GM12873 (cell line): ENCODE results near the gene USHBP1.

Source experiments
- TF ChIP-seq, protein P1 (sequence below): IDR thresholded peaks from 2 replicates; pipeline ENCODE4 v1.5.1; 2012; ENCODE audit warnings: low read depth, mild to moderate bottlenecking, moderate library complexity, low read length, control low read depth; ENCODE audit not compliant: insufficient read depth; ENCODE audit errors: missing control alignments

The USHBP1 gene

DNA sequence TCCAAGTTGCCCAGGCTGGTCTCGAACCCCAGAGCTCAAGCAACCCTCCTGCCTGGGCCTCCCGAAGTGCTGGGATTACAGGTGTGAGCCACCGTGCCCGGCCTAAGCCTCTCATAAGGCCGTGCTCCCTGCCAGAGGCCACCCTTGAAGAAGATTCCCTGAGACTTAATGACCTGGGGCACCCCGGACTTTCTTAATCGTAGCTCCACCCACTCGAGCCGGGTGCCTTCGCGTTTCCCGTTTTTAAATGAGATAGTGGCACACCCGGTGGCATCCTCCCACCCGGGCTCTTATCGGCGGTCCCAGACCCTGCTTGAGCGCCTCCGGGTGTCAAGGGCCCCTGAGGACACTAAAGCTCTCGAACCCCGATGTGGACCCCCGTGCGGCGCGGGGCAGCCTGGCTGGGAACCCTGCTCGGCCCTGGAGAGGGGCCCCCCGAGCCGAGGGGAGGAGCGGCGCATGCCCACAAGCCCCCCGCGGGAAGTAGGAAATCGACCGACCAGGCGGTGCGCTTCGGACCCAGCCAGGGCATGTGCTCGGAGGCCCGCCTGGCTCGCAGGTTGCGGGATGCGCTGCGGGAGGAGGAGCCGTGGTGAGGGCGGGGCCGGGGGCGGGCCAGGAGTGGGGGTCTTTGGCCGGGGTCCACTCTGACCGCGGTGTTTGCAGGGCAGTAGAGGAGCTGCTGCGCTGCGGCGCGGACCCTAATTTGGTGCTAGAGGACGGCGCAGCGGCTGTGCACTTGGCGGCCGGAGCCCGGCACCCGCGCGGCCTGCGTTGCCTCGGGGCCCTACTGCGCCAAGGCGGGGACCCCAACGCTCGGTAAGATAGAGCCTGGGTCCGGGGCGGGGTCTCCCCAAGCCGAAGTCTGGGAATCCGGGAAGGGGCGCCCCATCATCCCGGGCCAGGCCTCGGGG is 17.1 kb upstream of the USHBP1 start, which contains the start of gene ANKLE1:
Gene ANKLE1 (plus strand): TSS at position 511 of the 914 bp plus-strand sequence. CDS start 20 bp downstream, at position 531.
- TF ChIP-seq, protein P1, sequence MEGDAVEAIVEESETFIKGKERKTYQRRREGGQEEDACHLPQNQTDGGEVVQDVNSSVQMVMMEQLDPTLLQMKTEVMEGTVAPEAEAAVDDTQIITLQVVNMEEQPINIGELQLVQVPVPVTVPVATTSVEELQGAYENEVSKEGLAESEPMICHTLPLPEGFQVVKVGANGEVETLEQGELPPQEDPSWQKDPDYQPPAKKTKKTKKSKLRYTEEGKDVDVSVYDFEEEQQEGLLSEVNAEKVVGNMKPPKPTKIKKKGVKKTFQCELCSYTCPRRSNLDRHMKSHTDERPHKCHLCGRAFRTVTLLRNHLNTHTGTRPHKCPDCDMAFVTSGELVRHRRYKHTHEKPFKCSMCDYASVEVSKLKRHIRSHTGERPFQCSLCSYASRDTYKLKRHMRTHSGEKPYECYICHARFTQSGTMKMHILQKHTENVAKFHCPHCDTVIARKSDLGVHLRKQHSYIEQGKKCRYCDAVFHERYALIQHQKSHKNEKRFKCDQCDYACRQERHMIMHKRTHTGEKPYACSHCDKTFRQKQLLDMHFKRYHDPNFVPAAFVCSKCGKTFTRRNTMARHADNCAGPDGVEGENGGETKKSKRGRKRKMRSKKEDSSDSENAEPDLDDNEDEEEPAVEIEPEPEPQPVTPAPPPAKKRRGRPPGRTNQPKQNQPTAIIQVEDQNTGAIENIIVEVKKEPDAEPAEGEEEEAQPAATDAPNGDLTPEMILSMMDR: no peak

DNA sequence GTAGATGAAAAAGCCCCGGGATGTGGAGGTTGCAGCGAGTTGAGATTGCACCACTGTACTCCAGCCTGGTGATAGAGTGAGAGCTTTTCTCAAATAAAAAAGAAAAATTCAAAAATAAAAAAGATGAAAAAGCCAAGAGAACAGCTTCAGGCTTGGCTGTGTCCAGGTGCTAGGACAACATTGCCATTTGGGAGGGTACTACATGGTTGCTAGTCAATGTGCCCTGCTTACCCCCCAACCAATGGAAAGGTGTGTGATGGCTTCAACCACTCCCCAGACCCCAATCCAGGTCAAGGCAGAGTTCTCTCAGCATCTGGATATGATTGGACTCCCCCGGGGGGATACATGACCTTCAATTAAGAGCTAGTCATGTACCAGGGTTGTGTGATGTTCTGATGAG is 14.9 kb upstream of the USHBP1 start:
- TF ChIP-seq, protein P1: no peak

DNA sequence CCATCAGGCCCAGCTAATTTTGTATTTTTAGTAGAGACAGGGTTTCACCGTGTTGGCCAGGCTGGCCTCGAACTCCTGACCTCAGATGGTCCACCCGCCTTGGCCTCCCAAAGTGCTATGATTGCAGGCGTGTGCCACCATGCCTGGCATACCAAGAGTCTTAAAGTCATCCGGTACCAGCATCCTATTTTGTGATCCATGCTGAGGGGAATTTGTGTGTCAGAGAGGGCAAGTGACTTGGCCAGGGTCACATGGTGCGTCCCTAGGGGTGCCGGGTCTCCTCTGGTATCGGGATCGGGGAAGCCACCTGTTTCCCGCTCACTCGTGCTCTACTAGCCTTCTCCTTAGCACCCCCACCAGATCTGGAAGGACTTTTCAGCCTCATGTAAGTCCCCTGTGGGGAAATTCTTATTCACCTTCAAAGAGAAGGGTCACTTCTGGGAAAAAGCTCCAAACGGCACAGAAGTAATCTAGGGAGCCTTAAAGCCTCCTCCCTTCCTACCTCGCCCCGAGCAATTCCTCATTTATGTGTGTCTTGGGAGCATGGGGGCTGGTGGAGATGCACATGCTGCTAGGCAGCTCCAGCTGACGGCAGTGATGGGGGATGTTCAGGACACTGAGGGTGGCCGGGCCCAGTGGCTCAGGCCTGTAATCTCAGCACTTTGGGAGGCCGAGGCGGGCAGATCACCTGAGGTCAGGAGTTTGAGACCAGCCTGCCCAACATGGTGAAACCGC is 11.1 kb upstream of the USHBP1 start:
- TF ChIP-seq, protein P1: no peak

DNA sequence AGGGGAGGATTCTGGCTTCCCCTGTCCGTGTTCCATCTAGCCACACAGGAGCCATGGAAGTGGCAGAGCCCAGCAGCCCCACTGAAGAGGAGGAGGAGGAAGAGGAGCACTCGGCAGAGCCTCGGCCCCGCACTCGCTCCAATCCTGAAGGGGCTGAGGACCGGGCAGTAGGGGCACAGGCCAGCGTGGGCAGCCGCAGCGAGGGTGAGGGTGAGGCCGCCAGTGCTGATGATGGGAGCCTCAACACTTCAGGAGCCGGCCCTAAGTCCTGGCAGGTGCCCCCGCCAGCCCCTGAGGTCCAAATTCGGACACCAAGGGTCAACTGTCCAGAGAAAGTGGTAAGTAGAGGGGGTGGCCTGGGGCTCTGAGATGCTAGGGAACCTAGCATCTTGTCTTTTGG is 4.2 kb upstream of the USHBP1 start:
- TF ChIP-seq, protein P1: no peak

DNA sequence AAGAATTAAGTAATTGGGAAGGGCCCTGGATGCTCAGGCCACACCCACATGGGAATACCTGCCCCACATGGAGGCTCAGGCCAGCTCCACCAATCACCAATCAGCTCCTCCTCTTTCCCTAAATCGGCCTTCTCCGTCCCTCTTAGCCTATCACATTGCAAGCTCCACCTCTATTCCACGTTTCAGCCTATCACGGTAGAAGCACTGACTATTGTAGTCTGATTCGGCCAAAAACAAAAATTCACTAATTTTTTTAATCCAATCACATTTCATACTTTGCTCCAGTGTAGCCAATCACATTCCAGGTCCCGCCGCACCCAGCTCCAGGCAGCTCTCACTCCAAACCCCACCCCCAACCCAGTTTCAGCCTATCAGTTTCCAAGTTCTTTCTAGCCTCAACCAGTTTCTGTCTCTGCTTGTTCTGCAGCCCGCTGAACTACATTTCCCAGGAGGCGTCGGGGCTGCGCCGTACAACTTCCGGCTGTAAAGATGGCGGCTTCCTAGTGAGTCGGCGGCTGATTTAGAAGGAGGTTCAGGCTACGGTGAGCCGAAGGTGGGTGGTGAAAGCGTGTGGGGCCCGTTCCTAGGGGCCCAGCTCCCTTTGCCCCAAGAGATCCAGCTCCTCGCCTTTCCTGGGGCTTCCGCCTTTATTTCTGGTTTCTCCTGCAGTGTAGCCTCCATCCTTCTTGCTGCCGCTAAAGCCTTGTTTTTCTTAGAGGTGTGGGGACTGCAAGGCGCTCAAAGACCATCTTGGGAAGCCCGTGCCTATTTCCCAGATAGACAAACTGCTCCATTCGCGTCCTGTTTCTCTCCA is 2.6 kb upstream of the USHBP1 start, which contains the start of gene BABAM1:
Gene BABAM1 (plus strand): TSS at position 469 of the 814 bp plus-strand sequence. CDS start 1,364 bp downstream, outside the sequence.
- TF ChIP-seq, protein P1: no peak

DNA sequence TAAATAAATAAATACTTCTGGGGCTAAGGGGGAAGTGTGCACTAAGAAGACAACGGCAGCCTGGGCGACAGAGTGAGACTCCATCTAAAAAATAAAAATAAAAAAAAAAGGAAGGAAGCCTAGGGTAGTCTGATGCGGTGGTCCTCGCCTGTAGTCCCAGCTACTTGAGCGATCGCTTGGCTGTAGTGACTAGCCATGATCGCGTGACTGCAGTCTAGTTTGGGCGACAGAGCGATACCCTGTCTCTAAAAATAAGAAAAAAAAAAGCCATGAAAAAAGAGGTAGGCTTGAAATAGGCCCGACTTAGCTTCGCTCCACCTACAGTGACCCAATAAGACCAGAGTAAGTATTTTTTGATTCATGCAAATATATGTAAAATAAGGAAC is 2.0 kb upstream of the USHBP1 start:
- TF ChIP-seq, protein P1: no peak
